K562 (cell line): ENCODE measurements around the gene ING4. TPM values are rescaled to one million over a fixed set of nuclear protein-coding genes. Genes with fewer than 3 reads are reported as not detected.

ENCODE experiments used
- ATAC-seq: fragments of 200-7000 bp; cut with Tn5 transposase; 3 replicates; pipeline ENCODE4 v1.9.1; 2020; ENCODE audit warnings: moderate library complexity
- BruUV-seq: library from RNA; stranded (reverse); fragments of 400-500 nt; replicated peaks from 2 replicates; lab custom pipeline; 2021; lab: Mats Ljungman, UMichigan
- CTCF ChIA-PET: fragments of 300-600 bp; formaldehyde crosslinking; extraction: SDS; loops from one replicate; lab custom pipeline; 2021; ENCODE audit warnings: low intra/inter-chr PET ratio; lab: Yijun Ruan, JAX
- POLR2A ChIA-PET: fragments of 300-600, 350-650 bp; sonication (Branson Sonifier 250); formaldehyde crosslinking; extraction: SDS; loops from one replicate; lab custom pipeline; 2021; ENCODE audit warnings: antibody characterized with exemption, inconsistent platforms; lab: Yijun Ruan, JAX
- DNase-seq, 4 experiments: peaks; one replicate each; pipeline versions ENCODE4 v3.0.0 to v3.0.0-alpha.2; 2011 to 2018; ENCODE audit warnings: low spot score in 3 of 4, mixed read lengths in 3 of 4; ENCODE audit errors: extremely low read depth in 1 of 4
- FAIRE-seq: peaks from 2 replicates; lab custom pipeline; 2011; peaks lifted over from hg19 to GRCh38; lab: Jason Lieb, UNC
- H2AFZ ChIP-seq: 2 replicates; pipeline ENCODE4 v1.6.0; 2011; ENCODE audit warnings: low read depth, low read length, control low read depth, inconsistent platforms
- H3K27ac ChIP-seq: fragments of 200-600 bp; 3 replicates; pipeline ENCODE4 v1.8.0; 2011; ENCODE audit warnings: low read depth, mild to moderate bottlenecking, control low read depth, inconsistent platforms, low read length, moderate library complexity, mixed read lengths; ENCODE audit errors: extremely low read depth
- H3K27me3 ChIP-seq, 2 experiments: fragments of 300-600 bp in 1 of 2; 2 replicates in 1 of 2; 3 replicates in 1 of 2; pipeline versions ENCODE4 v1.6.0 to v1.8.0; 2011; ENCODE audit warnings: inconsistent platforms in 2 of 2, low read length in 2 of 2, mild to moderate bottlenecking in 1 of 2, mixed read lengths in 1 of 2, moderate library complexity in 1 of 2; ENCODE audit not compliant: control insufficient read depth in 2 of 2, insufficient read depth in 2 of 2
- H3K36me3 ChIP-seq: fragments of 300-600 bp; 3 replicates; pipeline ENCODE4 v1.8.0; 2011; ENCODE audit warnings: mild to moderate bottlenecking, low read length, inconsistent platforms; ENCODE audit not compliant: control insufficient read depth, insufficient read depth
- H3K4me1 ChIP-seq, 2 experiments: fragments of 200-600 bp in 1 of 2; replicated peaks in 1 of 2; 2 replicates in 1 of 2; 3 replicates in 1 of 2; pipeline versions ENCODE4 v1.5.1 to v1.8.0; 2011; ENCODE audit warnings: inconsistent platforms in 2 of 2, low read length in 2 of 2, mild to moderate bottlenecking in 1 of 2, mixed read lengths in 1 of 2, moderate library complexity in 1 of 2; ENCODE audit not compliant: control insufficient read depth in 2 of 2, insufficient read depth in 2 of 2
- H3K4me2 ChIP-seq: 2 replicates; pipeline ENCODE4 v1.6.1; 2011; ENCODE audit warnings: low read length, control low read depth, inconsistent platforms, mixed read lengths; ENCODE audit not compliant: insufficient read depth
- H3K4me3 ChIP-seq: fragments of 200-600 bp; sonication (generic), shearing (Covaris generic); 2 replicates; pipeline ENCODE4 v1.5.1; 2016; ENCODE audit warnings: control low read depth, inconsistent platforms
- H3K79me2 ChIP-seq: fragments of 200-600 bp; 3 replicates; pipeline ENCODE4 v1.8.0; 2011; ENCODE audit warnings: low read length, inconsistent platforms; ENCODE audit not compliant: control insufficient read depth, insufficient read depth
- H3K9ac ChIP-seq, 2 experiments: 2 replicates each; pipeline versions ENCODE4 v1.6.0 to v1.6.1; 2011; ENCODE audit warnings: low read depth in 2 of 2, low read length in 2 of 2, control low read depth in 1 of 2, inconsistent platforms in 1 of 2, mild to moderate bottlenecking in 1 of 2, mixed read lengths in 1 of 2; ENCODE audit not compliant: insufficient read depth in 1 of 2
- H3K9me1 ChIP-seq: one replicate; pipeline ENCODE4 v1.6.0; 2011; ENCODE audit warnings: inconsistent platforms, mild to moderate bottlenecking, low read length, moderate library complexity; ENCODE audit not compliant: control insufficient read depth, insufficient read depth
- H3K9me3 ChIP-seq: replicated peaks from 2 replicates; pipeline ENCODE4 v1.5.1; 2011; ENCODE audit warnings: low read depth, low read length, inconsistent platforms; ENCODE audit not compliant: control insufficient read depth, insufficient read depth
- H4K20me1 ChIP-seq: replicated peaks from 2 replicates; pipeline ENCODE4 v1.6.1; 2011; ENCODE audit warnings: low read length, inconsistent platforms, mixed read lengths; ENCODE audit not compliant: control insufficient read depth, insufficient read depth
- MAFG ChIP-seq: fragments of 450-650 bp; conservative IDR thresholded peaks from 2 replicates; pipeline ENCODE4 v1.6.1; 2016; ENCODE audit warnings: missing genetic modification characterization, missing compliant biosample characterization
- WGBS: fragments of 100-300 bp; shearing (Covaris generic); methylation state at CpG from one replicate; pipeline ENCODE4 v1.1.6; 2016; ENCODE audit warnings: low coverage, mixed read lengths; ENCODE audit not compliant: insufficient coverage; ENCODE audit errors: missing lambda C conversion rate; 5-methylcytosine and 5-hydroxymethylcytosine counted together
- in situ Hi-C: fragments of 300-500 bp; cut with MboI; formaldehyde crosslinking; loops from 4 replicates; pipeline ENCODE4 v1.15.0; 2018; ENCODE audit warnings: inconsistent platforms, mixed read lengths
- intact Hi-C: fragments of 100-400 bp; cut with micrococcal nuclease; formaldehyde crosslinking; loops from 2 replicates; pipeline ENCODE4 v1.14.2; 2022
- polyA plus RNA-seq, 8 experiments: library from polyadenylated mRNA; depleted of rRNA in 4 of 8; stranded (reverse) in 5 of 8; unstranded in 3 of 8; fragments of >200 nt; fragmentation: Nextera tagmentation in 2 of 8; fragmentation: Illumina TruSeq in 1 of 8; extraction: Ambion mirVana in 2 of 8; extraction: Trizol in 1 of 8; gene quantifications; 2 replicates each; pipeline versions ENCODE4 v1.2.1 to v1.2.3, GENCODE V29; 2011 to 2014; ENCODE audit warnings: inconsistent platforms in 1 of 8, missing spikeins in 1 of 8
- total RNA-seq, 7 experiments: library from RNA; depleted of rRNA in 6 of 7; stranded (reverse); fragments of >200 nt in 6 of 7; fragmentation: Illumina TruSeq in 2 of 7; extraction: Trizol in 2 of 7; gene quantifications; 2 replicates each; pipeline versions ENCODE4 v1.2.1 to v1.2.3, GENCODE V29; 2011 to 2021; ENCODE audit warnings: low replicate concordance in 1 of 7
- TF ChIP-seq, protein P1 (sequence below): sonication (generic); formaldehyde crosslinking; IDR thresholded peaks from 2 replicates; pipeline ENCODE4 v1.8.1; 2023; ENCODE audit warnings: missing genetic modification reagents, mild to moderate bottlenecking, borderline replicate concordance

The ING4 gene
- total and polyA plus RNA-seq, 9 of the 15 experiments (the other 6 are each of a cell fraction or from before 2014, with no cell fraction given), result 6.6 to 30.2 (median 15.7) TPM

GRCh38 chr12:6653987-6654386 is 8.9 kb downstream of the ING4 start:
- ATAC-seq (no peak), FAIRE-seq (no peak), DNase-seq (no peak)
- in situ Hi-C loops (no loop called here), intact Hi-C loops (no loop called here)
- no peaks in the 10 kb centered on the region for H4K20me1 ChIP-seq
- H3K9me3 ChIP-seq, result no peaks in the 10 kb centered on the region
- H3K4me1 ChIP-seq, result no peaks in the 10 kb centered on the region; a peak in 2 of 5 replicates
- H3K27me3 ChIP-seq, result no peaks in the 10 kb centered on the region
- BruUV-seq, result no TSS peak
- no peak overlapping the region for H3K4me3 ChIP-seq
- ChIA-PET POLR2A (interaction anchor here (1.4 kb wide), 1 partner anchor 9 kb away, joined by 3 read pairs; no protein-coding TSS in a partner anchor), CTCF (no interaction called here)
- H3K4me2 ChIP-seq, result no peak overlapping the region
- H3K9ac ChIP-seq, result no peak overlapping the region
- no peak overlapping the region for H2AFZ ChIP-seq
- H3K27ac ChIP-seq, result no peak overlapping the region
- peaks cover 12% of the 10 kb centered on the region; the same call in 2 of the 3 replicates for H3K36me3 ChIP-seq
- no peaks in the 10 kb centered on the region for H3K9me1 ChIP-seq
- 65% methylated on average over 5 of the region's 5 CpGs for WGBS
- TF ChIP-seq, protein P1, sequence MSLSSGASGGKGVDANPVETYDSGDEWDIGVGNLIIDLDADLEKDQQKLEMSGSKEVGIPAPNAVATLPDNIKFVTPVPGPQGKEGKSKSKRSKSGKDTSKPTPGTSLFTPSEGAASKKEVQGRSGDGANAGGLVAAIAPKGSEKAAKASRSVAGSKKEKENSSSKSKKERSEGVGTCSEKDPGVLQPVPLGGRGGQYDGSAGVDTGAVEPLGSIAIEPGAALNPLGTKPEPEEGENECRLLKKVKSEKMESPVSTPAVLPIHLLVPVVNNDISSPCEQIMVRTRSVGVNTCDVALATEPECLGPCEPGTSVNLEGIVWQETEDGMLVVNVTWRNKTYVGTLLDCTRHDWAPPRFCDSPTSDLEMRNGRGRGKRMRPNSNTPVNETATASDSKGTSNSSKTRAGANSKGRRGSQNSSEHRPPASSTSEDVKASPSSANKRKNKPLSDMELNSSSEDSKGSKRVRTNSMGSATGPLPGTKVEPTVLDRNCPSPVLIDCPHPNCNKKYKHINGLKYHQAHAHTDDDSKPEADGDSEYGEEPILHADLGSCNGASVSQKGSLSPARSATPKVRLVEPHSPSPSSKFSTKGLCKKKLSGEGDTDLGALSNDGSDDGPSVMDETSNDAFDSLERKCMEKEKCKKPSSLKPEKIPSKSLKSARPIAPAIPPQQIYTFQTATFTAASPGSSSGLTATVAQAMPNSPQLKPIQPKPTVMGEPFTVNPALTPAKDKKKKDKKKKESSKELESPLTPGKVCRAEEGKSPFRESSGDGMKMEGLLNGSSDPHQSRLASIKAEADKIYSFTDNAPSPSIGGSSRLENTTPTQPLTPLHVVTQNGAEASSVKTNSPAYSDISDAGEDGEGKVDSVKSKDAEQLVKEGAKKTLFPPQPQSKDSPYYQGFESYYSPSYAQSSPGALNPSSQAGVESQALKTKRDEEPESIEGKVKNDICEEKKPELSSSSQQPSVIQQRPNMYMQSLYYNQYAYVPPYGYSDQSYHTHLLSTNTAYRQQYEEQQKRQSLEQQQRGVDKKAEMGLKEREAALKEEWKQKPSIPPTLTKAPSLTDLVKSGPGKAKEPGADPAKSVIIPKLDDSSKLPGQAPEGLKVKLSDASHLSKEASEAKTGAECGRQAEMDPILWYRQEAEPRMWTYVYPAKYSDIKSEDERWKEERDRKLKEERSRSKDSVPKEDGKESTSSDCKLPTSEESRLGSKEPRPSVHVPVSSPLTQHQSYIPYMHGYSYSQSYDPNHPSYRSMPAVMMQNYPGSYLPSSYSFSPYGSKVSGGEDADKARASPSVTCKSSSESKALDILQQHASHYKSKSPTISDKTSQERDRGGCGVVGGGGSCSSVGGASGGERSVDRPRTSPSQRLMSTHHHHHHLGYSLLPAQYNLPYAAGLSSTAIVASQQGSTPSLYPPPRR (CRISPR knock-in tag), result no peak
- TF ChIP-seq MAFG (tag), result 0 out of 2 replicates have a peak, but pooled peaks have one; percentile 1
- no peaks in the 10 kb centered on the region for H3K79me2 ChIP-seq
